ENCODE results near the gene ANKS3.

- TF ChIP-seq CTCF (IDR thresholded peaks at IDR 0.05) (no peak), POLR2A (IDR thresholded peaks at IDR 0.05) (no peak), POLR2AphosphoS5 (IDR thresholded peaks at IDR 0.05) (no peak)
These were observed 60.6 kb downstream of the ANKS3 start for GRCh38 chr16:4673387-4674046.
